ENCODE results near the gene CMPK1.

GRCh38 chr1:47328992-47329391 lies 4.6 kb upstream of the CMPK1 start:
- TF ChIP-seq, protein P1, sequence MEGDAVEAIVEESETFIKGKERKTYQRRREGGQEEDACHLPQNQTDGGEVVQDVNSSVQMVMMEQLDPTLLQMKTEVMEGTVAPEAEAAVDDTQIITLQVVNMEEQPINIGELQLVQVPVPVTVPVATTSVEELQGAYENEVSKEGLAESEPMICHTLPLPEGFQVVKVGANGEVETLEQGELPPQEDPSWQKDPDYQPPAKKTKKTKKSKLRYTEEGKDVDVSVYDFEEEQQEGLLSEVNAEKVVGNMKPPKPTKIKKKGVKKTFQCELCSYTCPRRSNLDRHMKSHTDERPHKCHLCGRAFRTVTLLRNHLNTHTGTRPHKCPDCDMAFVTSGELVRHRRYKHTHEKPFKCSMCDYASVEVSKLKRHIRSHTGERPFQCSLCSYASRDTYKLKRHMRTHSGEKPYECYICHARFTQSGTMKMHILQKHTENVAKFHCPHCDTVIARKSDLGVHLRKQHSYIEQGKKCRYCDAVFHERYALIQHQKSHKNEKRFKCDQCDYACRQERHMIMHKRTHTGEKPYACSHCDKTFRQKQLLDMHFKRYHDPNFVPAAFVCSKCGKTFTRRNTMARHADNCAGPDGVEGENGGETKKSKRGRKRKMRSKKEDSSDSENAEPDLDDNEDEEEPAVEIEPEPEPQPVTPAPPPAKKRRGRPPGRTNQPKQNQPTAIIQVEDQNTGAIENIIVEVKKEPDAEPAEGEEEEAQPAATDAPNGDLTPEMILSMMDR (IDR thresholded peaks at IDR 0.05; ENCODE audit: poor library complexity, severe bottlenecking): no peak
- TF ChIP-seq REST (IDR thresholded peaks at IDR 0.05; ENCODE audit: borderline replicate concordance): no peak
- TF ChIP-seq MXI1 (conservative IDR thresholded peaks at IDR 0.05; ENCODE audit: poor library complexity, severe bottlenecking): no peak
- TF ChIP-seq EZH2 (IDR thresholded peaks at IDR 0.05; ENCODE audit: borderline replicate concordance, insufficient read depth, low read length, poor library complexity, severe bottlenecking): no peak
- no peak for TF ChIP-seq EP300 (conservative IDR thresholded peaks at IDR 0.05; ENCODE audit: poor library complexity, severe bottlenecking)
